Right ventricle myocardium superior (tissue), 1 donor: ENCODE results near the gene APC2. TPM values are rescaled to one million over a fixed set of nuclear protein-coding genes. Genes with fewer than 3 reads are reported as not detected.
A peak's percentile ranks its signal among the peaks of the same experiment; 100 is the strongest.
"Not testable (repeated sequence)": the region's sequence is repeated elsewhere in the genome, so short reads cannot be mapped to it uniquely, and the experiment has no call there.

ENCODE experiments used
- ATAC-seq: fragments of 200-7000 bp; cut with Tn5 transposase; one replicate; pipeline ENCODE4 v1.9.1; 2020; ENCODE audit warnings: mild to moderate bottlenecking; ENCODE audit not compliant: poor library complexity
- DNase-seq: peaks from one replicate; pipeline ENCODE4 v3.0.0-alpha.2; 2020
- intact Hi-C: fragments of 100-400 bp; cut with DNase I; formaldehyde crosslinking; loops from one replicate; pipeline ENCODE4 v1.11.2; 2022
- total RNA-seq: library from RNA; stranded (reverse); fragmentation: NEBNext Ultra II Directional; extraction: Animal tissue kit (Norgen Biotek cat#: 25700); gene quantifications from one replicate; pipeline ENCODE4 v1.2.1, GENCODE V29; 2021
- donor health status: DM: no; HTN: yes; CAD: no; lungs with severe emphysema.

The APC2 gene
- total RNA-seq, 1 donor from 2014 or later: 0.22 TPM

DNA sequence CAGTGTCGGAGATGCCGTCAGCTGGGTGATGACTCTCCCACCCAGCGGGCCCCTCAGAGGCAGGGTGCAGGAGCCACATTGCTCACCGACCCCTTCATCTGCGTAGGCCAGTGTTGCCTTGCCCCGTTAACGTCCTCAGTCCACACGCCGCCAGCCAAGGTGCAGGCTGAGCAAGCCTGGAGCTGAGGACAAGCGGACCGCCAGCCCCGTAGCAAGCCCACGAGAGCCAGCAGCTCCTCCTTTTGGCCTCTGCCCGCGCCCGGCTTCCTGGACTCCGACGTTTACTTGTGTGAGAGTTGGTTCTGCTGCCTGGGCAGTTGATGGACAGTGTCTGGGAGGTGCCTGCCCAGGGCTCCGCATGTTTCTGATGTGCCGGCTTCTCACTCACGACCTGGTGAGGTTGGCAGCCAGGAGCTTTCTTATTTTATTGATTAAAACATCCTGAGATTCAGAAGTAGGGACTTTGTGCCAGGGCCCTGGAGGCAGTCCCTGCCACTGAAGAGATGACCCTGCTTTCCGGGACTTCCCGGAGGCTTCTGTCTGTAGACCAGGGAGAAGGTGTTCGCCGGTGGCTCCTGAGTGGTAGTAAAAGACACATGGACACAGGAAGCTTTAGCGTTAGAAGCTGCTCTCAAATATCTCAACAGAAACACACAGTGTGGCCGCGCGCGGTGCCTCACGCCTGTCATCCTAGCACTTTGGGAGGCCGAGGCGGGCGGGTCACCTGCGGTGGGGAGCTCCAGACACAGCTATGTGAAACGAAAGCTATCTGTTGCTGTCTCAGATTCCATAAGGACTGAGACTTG is 36.7 kb upstream of the APC2 start:
- DNase-seq (no peak), ATAC-seq (no peak)
- intact Hi-C loops: no loop called here

DNA sequence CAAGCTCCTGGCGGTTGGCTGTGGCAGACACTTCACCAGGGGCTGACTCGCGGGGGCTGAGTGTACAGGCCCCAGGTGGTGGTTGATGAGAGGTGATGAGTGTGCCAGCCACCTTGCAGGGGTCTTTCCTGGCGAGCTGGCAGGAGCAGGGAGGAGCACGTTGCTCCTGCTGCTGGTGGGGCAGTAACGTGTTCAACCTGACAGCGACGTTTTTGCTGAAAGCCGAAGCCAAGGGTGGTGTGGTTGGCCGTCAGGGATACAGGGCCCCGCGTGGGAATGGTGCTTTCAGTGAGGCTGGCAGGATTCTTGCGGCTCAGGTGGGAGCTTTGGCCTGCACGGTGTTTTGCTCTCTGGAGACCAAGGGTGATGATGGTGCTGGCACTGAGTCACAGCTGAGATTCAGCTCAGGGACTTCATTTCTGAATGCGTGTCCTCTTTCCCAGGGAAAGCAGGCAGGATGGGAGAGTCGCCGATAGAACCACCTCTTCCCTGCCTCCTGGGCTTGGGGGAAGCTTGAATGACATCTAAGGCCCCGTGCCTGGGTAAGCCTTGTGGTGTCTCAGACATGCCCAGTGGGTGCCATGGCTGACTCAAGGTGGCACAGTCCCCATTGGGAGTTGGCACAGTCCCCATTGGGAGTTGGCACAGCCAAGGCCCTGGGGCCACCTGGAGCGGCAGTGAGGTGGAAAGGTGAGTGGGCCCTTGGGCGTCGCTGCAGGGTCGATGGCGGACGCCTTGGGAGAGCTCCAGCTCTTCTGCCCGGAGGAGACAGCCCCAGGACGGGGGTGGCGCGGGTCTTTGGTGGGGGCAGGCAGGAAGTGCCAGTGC is 33.7 kb upstream of the APC2 start:
- no peak for DNase-seq
- intact Hi-C loops: no loop called here
- ATAC-seq: no peak

DNA sequence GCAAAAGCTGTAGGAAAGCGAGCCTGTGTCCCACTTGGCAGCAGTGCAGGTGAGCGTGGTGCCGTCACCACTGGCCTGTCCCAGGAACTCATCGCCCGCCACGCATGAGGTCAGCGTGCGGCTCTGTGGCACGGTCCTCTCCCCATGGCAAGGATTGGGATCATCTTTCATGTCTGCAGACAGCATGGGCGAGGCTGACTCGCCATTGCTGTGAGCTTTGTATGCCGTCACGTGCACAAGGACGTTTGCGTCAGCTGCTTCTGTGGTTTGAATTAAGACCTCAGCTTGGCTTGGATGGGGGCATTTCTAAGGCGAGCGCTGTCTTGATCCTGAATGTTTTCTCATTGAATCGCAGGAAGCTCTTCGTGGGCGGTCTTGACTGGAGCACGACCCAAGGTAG is 32.8 kb upstream of the APC2 start:
- ATAC-seq (no peak), DNase-seq (no peak)
- intact Hi-C loops: no loop called here

DNA sequence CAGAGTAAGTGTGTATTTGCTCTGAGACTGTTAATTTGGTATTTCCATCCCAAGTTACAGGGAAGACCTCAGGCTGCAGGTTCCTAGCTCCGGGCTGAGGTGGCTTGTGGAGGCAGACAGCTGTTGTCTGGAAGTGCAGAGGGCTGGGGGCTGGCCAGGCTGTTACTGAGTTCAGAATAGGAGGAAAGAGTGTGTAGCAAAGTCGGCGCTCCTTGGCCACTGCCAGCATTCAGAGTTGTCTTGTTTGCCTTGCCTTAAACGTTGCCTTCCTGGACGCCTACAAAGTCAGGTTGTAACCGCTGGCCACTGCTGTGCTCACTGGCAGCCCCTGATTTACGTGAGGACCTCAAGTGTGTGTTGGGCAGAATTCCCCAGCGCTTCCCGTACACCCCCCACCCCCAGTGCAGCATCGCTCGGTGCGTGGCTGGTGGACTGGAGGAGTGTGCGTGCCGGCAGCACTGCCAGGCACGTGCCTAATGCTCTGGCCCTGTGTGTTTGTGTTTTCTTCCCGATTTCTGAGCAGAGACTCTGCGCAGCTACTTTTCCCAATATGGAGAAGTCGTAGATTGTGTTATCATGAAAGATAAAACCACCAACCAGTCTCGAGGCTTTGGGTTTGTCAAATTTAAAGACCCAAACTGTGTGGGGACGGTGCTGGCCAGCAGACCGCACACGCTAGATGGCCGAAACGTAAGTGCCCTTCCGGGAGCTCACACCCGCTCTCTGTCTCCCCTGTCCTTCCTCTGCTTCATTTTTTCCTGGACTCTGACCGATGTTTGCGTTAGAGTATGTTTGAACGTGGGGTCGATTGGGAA is 32.0 kb upstream of the APC2 start:
- no peak for DNase-seq
- ATAC-seq: peak; percentile 28
- intact Hi-C loops: no loop called here

DNA sequence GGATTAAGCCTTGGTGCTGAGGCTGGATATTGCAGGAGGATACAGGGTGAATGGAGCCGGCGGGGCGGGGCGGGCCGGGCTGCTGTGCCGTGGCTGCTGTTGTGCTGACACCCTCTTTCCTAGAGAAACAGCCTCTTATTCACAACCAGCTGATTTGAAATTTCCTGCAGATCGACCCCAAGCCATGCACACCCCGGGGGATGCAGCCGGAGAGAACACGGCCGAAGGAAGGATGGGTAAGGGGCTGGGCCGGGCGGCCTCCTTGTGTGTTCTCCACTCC is 31.5 kb upstream of the APC2 start:
- ATAC-seq (no peak), DNase-seq (no peak)
- intact Hi-C loops: no loop called here

DNA sequence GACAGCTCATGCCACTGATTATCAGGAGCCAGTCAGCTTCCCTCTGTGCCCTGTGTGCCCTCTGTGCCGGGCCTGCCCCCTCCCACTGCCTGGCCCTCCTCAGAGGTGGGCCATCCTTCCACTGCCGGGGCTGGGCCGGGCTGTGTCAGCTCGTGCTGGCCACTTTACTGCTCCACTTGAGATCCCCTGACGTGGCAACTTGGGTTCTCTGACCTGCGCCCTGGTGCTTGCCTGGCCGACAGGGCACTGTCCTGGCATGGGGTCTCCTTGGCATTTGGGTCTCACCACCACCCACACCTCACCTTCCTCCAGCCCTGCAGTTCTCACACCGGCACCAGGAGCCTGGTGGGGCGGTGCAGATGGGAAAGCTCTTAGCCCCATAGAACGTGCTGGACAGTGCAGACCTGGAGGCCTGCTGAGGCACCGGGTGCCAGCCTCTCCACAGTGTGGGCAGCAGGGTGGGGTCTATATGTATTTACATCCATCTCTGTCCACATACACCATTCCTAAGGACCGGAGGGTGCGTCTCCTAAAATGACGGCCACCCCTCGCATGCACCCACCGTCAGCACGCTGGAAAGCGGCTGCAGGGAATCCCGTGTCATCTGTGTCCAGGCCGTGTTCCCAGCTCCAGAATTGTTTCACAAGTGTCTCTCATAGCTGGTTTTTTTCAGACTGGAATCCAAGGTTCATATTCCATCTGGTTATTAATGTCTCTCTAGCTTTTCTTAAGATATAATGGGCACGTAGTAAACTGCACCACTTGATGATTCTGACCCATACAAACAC is 30.8 kb upstream of the APC2 start:
- intact Hi-C loops: no loop called here
- ATAC-seq (peak; percentile 52), DNase-seq (no peak)

DNA sequence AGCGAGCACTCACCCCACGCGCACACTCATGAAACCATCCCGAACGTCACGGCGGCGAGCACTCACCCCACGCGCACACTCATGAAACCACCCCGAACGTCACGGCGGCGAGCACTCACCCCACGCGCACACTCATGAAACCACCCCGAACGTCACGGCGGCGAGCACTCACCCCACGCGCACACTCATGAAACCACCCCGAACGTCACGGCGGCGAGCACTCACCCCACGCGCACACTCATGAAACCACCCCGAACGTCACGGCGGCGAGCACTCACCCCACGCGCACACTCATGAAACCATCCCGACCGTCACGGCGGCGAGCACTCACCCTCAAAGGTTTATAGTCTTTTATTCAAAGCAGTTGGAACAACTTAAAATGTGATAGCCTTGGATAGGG is 29.8 kb upstream of the APC2 start:
- intact Hi-C loops, DNase-seq, ATAC-seq: not testable (repeated sequence)

DNA sequence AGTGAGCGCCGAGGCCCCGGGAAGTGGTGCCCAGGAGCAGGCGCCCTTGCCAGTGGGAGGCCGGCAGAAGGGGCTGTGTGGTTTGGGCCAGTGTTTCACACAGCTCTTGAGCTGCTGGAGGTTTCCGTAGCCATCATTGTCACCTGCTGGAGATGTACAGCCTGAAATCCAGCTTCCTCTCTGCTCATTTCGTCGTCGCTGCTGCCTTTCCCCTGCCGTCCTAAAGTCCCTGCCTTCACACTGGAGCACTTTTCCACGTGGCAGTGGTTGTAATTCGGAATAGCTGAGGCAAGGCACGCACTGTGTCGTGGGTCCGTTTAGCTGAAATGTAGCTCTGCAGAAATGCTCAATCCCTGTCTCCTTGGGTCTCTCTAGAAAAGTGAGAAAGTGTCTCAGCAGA is 29.3 kb upstream of the APC2 start:
- intact Hi-C loops: no loop called here
- ATAC-seq (no peak), DNase-seq (no peak)

DNA sequence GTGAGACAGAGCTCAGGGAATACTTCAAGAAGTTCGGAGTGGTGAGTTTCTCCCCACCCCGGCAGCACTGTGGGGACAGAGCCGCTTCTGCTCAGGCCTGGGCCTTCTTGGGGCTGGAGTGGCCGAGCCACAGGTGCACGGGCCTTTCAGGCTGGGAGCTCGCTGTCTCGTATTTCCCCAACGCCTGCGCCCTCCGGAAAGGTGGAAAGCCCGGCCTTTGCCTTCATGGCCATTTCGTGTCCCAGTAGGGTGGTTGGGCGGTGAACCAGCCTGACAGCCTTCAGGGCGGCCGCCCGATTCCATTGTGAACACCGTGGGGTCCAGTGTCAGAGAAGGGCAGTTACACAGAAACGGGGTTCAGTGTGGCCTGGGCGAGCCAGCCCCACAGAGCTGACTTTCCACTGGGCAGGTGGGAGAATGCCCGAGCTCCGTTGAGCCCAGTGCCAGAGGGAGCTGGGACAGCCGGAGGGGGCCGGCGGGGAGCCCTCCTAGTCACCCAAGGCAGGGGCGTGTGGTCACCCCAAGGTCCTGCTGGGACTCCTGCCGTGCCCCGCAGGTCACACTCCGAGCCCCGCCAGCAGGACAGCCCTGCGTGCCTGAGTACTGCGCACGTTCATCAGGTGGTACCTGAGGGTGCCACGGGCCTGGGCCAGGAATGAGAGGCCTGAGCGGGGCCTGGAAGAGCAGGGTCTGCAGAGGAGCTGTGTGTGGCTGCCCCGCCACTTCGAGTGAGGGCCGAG is 28.5 kb upstream of the APC2 start:
- intact Hi-C loops: no loop called here
- DNase-seq (no peak), ATAC-seq (no peak)

DNA sequence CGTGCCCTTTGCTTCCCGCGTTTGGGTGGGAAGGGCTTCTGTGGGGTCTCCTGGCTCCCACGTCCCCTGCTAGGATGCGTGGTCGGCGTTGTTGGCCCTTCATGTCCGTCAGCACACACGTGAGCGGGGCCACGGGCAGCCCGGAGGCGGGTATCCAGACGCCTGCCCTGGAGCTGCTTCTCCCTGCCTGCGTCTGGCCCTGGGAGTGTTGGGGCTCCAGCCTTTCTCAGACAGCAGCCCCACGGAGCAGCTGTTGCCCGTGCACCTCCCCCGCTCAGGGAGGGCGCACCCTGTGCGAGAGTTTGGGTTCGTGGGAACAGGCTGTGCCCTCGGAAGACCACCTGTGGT is 28.0 kb upstream of the APC2 start:
- ATAC-seq: no peak
- DNase-seq: no peak
- intact Hi-C loops: no loop called here

DNA sequence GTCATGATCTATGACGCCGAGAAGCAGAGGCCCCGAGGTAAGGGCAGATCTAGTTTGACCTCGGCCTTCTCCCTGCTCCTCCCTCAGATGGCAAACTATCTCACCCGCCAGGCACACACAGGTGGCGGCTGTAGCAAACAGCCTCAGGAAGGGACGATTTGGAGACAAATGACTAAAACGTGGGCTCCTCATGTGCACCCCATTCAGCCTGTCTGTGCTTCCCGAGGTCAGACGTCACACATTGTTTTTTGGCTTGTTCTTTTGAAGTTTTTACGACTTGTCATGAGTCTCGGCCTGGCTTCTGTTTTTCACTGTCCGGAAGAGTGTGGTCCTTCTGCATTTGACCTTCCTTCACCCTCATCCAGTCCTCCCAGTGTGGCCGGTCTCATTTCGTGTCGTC is 27.6 kb upstream of the APC2 start:
- intact Hi-C loops: no loop called here
- DNase-seq (no peak), ATAC-seq (no peak)

DNA sequence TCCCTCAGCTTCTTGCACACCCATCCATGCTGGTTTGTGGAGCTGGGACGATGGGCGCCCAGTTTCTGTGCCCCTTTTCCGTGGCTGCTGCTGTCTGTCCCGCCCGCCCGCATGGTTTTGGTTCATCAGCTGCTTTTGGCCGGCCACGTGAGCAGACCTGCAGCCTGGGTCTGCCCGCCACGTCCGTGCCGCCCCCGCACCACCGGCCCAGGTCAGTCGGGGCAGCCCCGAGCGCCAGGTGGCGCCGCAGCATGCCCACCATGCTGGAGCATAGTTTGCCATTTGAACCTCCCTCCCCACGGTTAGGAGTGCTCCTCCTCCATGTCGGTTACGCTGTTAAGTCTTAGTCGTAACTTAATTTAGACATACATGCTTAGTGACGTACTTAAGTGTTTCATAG is 27.0 kb upstream of the APC2 start:
- intact Hi-C loops: no loop called here
- DNase-seq (no peak), ATAC-seq (no peak)

DNA sequence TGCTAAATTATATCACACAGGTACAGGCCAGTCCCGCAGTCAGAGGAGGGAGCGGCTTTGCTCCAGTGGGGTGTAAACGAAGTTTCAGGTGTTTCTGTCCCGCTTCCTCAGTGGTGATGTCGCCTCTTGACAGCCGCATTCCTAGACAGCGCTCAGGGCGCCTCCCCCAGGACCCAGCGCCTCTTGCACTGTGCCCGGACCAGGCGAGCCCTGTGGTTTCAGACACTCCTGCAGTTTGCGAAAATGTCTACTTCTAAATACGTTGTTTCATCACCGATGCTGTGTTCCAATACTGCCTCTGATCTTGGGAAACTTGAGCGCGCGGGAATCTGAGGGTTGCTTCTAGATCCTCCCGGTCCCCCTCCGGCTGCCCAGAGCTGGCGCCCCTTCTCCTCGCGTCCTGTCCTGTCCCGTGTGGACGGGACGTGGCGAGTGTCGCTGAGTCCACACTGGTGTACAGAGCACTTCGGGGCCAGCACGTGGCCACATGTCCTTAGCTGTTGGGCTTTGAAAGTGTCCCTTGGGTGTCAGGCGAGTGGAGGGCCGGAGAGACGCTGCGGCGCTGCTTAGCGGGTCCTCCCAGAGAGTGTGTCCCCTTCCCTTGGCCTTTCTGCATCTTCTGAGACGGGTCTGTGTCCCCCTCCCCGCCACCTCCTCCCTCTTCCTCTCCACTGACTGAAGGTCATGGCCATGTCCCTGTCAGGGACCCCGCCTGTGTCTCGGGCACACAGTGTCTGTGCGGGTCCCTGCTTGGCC is 26.3 kb upstream of the APC2 start:
- no peak for ATAC-seq
- no peak for DNase-seq
- intact Hi-C loops: no loop called here

DNA sequence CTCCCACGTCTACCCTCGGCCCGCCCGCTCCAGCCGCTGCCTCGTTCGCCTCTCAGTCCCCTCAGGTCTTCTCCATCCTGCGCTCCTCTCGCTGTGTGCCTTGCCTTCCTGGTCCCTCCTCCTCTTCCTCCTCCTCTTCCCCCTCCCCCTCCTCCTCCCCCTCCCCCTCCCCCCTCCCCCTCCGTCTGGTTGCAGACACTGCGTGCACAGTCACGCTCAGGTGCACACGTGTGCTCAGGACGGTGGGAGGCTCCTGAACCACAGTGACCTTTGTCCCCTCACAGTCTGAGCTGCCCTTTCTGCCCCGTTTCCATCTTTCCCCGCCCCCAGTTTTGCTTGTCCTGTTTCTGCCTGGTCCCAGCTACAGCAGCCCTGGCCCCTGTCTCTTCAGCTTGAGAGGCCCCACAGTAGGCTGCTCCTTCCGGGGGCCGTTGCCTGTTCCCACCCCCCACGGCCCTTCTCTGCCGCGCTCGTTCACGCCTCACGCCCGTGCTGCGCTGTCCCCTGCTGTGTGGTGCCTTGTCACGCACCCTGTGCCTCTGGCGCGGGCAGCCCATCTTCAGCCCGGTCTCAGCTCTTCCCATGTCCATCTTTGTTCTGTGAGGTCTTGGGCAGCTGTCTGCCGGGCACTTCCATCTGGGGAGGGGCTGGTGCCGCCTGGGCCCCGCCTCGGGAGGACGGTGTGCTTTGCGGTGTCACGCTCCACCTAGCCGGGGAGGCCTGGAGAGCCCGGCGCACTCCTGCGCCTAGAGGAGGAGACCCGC is 25.5 kb upstream of the APC2 start:
- intact Hi-C loops: no loop called here
- no peak for ATAC-seq
- no peak for DNase-seq

DNA sequence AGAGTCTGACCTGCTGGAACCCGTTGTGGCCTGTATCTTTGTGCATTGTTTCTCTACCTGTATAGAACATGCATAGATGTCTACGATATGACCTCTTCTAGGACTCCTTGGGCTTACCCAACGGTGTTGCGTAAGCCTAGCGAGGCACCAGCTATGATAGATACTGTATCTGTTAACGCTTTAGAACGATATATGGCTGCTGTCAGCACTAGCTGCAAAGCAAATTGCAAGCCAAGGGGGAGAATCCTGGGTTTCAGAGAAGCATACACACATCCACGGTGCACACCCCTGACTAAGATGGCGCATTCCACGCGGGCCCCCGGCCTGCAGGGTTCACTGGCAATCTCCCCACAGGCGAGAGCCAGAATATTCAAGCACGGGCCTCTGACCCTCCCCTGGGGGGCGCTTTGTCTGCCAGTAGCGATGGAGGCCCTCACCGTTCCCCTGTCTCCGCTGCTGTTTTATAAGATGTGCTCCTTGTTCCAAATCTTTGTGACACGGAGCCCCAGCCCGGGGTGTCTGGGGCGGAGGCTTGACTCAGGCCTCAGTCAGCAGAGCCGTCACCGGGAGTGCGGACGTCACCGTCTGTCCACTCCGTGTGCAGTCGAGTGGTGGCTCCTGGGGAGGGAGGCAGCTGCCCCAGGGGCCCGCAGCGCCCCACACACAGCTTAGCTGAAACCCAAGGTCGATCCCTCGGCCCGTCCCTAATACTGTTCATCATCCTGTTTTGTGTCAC is 24.7 kb upstream of the APC2 start:
- ATAC-seq (no peak), DNase-seq (no peak)
- intact Hi-C loops: no loop called here

DNA sequence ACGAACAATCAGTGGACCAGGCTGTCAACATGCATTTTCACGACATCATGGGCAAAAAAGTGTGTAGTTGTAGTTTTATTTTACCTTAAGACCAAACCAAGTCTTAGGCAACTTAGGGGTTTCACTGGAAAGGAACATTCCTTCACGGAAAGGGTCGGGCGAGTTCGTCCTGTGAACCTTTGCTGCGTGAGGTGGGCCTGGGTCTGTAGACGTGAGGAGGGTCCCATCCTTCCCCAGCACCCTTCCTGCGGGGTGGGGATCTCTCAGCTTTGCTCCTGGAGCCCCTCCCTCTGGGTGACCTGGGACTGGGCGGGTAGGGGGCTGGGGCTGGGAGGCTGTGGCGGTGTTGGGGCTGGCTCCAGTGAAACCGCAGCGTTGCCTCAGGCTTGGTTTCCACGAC is 24.0 kb upstream of the APC2 start:
- intact Hi-C loops: no loop called here

More for the DNA sequence above, 24.0 kb upstream of the APC2 start:
- DNase-seq (no peak), ATAC-seq (no peak)
